Endodermal cell (in vitro differentiated cells): ENCODE data around the gene LRP3. TPM values are rescaled to one million over a fixed set of nuclear protein-coding genes. Genes with fewer than 3 reads are reported as not detected.
"Not testable (repeated sequence)": the region's sequence is repeated elsewhere in the genome, so short reads cannot be mapped to it uniquely, and the experiment has no call there.

Experiments
- DNase-seq: peaks from one replicate; pipeline ENCODE4 v3.0.0-alpha.2; 2017
- H3K27ac ChIP-seq: 2 replicates; pipeline ENCODE4 v1.5.1; 2013; ENCODE audit warnings: mild to moderate bottlenecking, low read depth, low read length, moderate library complexity
- H3K27me3 ChIP-seq: 2 replicates; pipeline ENCODE4 v1.6.1; 2013; ENCODE audit warnings: mild to moderate bottlenecking, low read length, moderate library complexity; ENCODE audit not compliant: insufficient read depth, control insufficient read depth, poor library complexity, severe bottlenecking
- H3K36me3 ChIP-seq: 2 replicates; pipeline ENCODE4 v1.7.0; 2013; ENCODE audit warnings: mild to moderate bottlenecking, low read length, moderate library complexity; ENCODE audit not compliant: control insufficient read depth, insufficient read depth
- H3K4me1 ChIP-seq: one replicate; pipeline ENCODE4 v1.7.0; 2013; ENCODE audit warnings: low read length; ENCODE audit not compliant: control insufficient read depth, insufficient read depth
- H3K4me3 ChIP-seq: 2 replicates; pipeline ENCODE4 v1.5.1; 2013; ENCODE audit warnings: mild to moderate bottlenecking, low read length, moderate library complexity
- H3K9ac ChIP-seq: 2 replicates; pipeline ENCODE4 v1.6.1; 2013; ENCODE audit warnings: mild to moderate bottlenecking, low read length, moderate library complexity; ENCODE audit not compliant: poor library complexity, severe bottlenecking; ENCODE audit errors: extremely low read depth
- H3K9me3 ChIP-seq: 2 replicates; pipeline ENCODE4 v1.6.1; 2013; ENCODE audit warnings: mild to moderate bottlenecking, low read length, moderate library complexity; ENCODE audit not compliant: control insufficient read depth
- H3K27ac Mint-ChIP-seq: 2 replicates; pipeline ENCODE4 v1.8.0; 2020; ENCODE audit warnings: mixed read lengths
- H3K27me3 Mint-ChIP-seq: 2 replicates; pipeline ENCODE4 v1.8.0; 2021; ENCODE audit warnings: mild to moderate bottlenecking, mixed read lengths; ENCODE audit not compliant: insufficient read depth
- H3K36me3 Mint-ChIP-seq: 2 replicates; pipeline ENCODE4 v1.8.0; 2020; ENCODE audit warnings: low read depth, mixed read lengths
- H3K4me1 Mint-ChIP-seq: 2 replicates; pipeline ENCODE4 v1.8.0; 2020; ENCODE audit warnings: mixed read lengths
- H3K4me3 Mint-ChIP-seq: 2 replicates; pipeline ENCODE4 v1.8.0; 2020; ENCODE audit warnings: mild to moderate bottlenecking, moderate library complexity, mixed read lengths
- H3K9me3 Mint-ChIP-seq: 2 replicates; pipeline ENCODE4 v1.8.0; 2020; ENCODE audit warnings: mild to moderate bottlenecking, mixed read lengths
- CTCF ChIP-seq: fragments of 200-600 bp; sonication (generic); conservative IDR thresholded peaks from 2 replicates; pipeline ENCODE4 v1.5.0; 2021; ENCODE audit warnings: antibody characterized with exemption, mild to moderate bottlenecking
- WGBS, 2 experiments: methylation state at CpG; one replicate each; pipeline versions ENCODE4 v1.1.5 to v1.1.7; 2013; ENCODE audit warnings: missing lambda C conversion rate in 2 of 2, mixed read lengths in 1 of 2; ENCODE audit not compliant: insufficient coverage in 1 of 2, insufficient read length in 1 of 2; 5-methylcytosine and 5-hydroxymethylcytosine counted together
- total RNA-seq, 2 donors: library from RNA; stranded (reverse); fragmentation: NEBNext Ultra II Directional in 1 of 2; extraction: Animal tissue kit (Norgen Biotek cat#: 25700) in 1 of 2; gene quantifications; 2 replicates in 1 of 2; 3 replicates in 1 of 2; pipeline ENCODE4 v1.2.1, GENCODE V29; 2021

Gene LRP3
- total RNA-seq, 2 donors from 2014 or later, result 21.2 to 34.4 TPM

- no peak overlapping the region for H3K27ac ChIP-seq
- TF ChIP-seq CTCF, result no peak
- 85 to 88% methylated on average over 9 to 14 of the region's 14 CpGs for WGBS, 2 experiments
- H3K9ac ChIP-seq, result no peak overlapping the region
- H3K27me3 Mint-ChIP-seq, result no peaks in the 10 kb centered on the region
- H3K36me3 ChIP-seq, result no peaks in the 10 kb centered on the region
- peak; percentile 22 for DNase-seq
- no peak overlapping the region for H3K4me3 Mint-ChIP-seq
- no peak overlapping the region for H3K27ac Mint-ChIP-seq
- no peak overlapping the region for H3K4me3 ChIP-seq
- no peaks in the 10 kb centered on the region for H3K4me1 Mint-ChIP-seq
- no peaks in the 10 kb centered on the region for H3K27me3 ChIP-seq
- H3K4me1 ChIP-seq, result no peaks in the 10 kb centered on the region
- no peaks in the 10 kb centered on the region for H3K36me3 Mint-ChIP-seq
- no peaks in the 10 kb centered on the region for H3K9me3 Mint-ChIP-seq
- H3K9me3 ChIP-seq, result no peaks in the 10 kb centered on the region
These were observed 43.1 kb upstream of the LRP3 start for GRCh38 chr19:33150852-33151518.

GRCh38 chr19:33152176-33152575 is 42.0 kb upstream of the LRP3 start:
- peak; percentile 1 for DNase-seq
- Mint-ChIP-seq H3K27me3 (no peaks in the 10 kb centered on the region), H3K4me3 (no peak overlapping the region), H3K4me1 (no peaks in the 10 kb centered on the region), H3K36me3 (no peaks in the 10 kb centered on the region), H3K27ac (no peak overlapping the region), H3K9me3 (no peaks in the 10 kb centered on the region)
- H3K9me3 ChIP-seq, result no peaks in the 10 kb centered on the region
- no peaks in the 10 kb centered on the region for H3K4me1 ChIP-seq
- H3K4me3 ChIP-seq, result no peak overlapping the region
- no peaks in the 10 kb centered on the region for H3K27me3 ChIP-seq
- 83 to 95% methylated on average over 1 to 2 of the region's 2 CpGs for WGBS, 2 experiments
- H3K9ac ChIP-seq, result no peak overlapping the region
- TF ChIP-seq CTCF, result no peak
- H3K27ac ChIP-seq, result no peak overlapping the region
- H3K36me3 ChIP-seq, result no peaks in the 10 kb centered on the region

GRCh38 chr19:33152625-33153024 is 41.5 kb upstream of the LRP3 start:
- DNase-seq, H3K27me3 ChIP-seq, H3K27ac ChIP-seq, H3K4me1 Mint-ChIP-seq, H3K27me3 Mint-ChIP-seq, H3K9me3 ChIP-seq, H3K9ac ChIP-seq, H3K36me3 Mint-ChIP-seq, H3K4me1 ChIP-seq, H3K36me3 ChIP-seq, H3K9me3 Mint-ChIP-seq, H3K4me3 ChIP-seq, H3K4me3 Mint-ChIP-seq, H3K27ac Mint-ChIP-seq: not testable (repeated sequence)
- 84 to 100% methylated on average over 3 to 4 of the region's 4 CpGs for WGBS, 2 experiments

- H3K27ac ChIP-seq, H3K4me1 ChIP-seq, H3K27ac Mint-ChIP-seq, H3K36me3 ChIP-seq, H3K27me3 Mint-ChIP-seq, H3K4me1 Mint-ChIP-seq, H3K27me3 ChIP-seq, H3K9me3 Mint-ChIP-seq, H3K4me3 ChIP-seq, H3K9me3 ChIP-seq, H3K9ac ChIP-seq, H3K4me3 Mint-ChIP-seq, H3K36me3 Mint-ChIP-seq: not testable (repeated sequence)
- peak; percentile 6 for DNase-seq
- WGBS, 2 experiments, result 92 to 94% methylated on average over 5 to 6 of the region's 6 CpGs
These were observed 39.8 kb upstream of the LRP3 start for GRCh38 chr19:33154313-33154712.
